Endothelial cell (in vitro differentiated cells): Measurements from ENCODE around the gene SLFN14. TPM values are rescaled to one million over a fixed set of nuclear protein-coding genes. Genes with fewer than 3 reads are reported as not detected.

ENCODE experiments used
- DNase-seq: peaks from one replicate; pipeline ENCODE4 v3.0.0; 2021; ENCODE audit warnings: low spot score
- H3K27ac Mint-ChIP-seq: one replicate; pipeline ENCODE4 v1.8.0; 2021; ENCODE audit warnings: mixed read lengths, inconsistent platforms; ENCODE audit not compliant: unreplicated experiment
- H3K27me3 Mint-ChIP-seq: one replicate; pipeline ENCODE4 v1.8.0; 2021; ENCODE audit warnings: mild to moderate bottlenecking, moderate library complexity, mixed read lengths, inconsistent platforms; ENCODE audit not compliant: unreplicated experiment
- H3K36me3 Mint-ChIP-seq: one replicate; pipeline ENCODE4 v1.8.0; 2021; ENCODE audit warnings: mild to moderate bottlenecking, low read depth, mixed read lengths, inconsistent platforms; ENCODE audit not compliant: unreplicated experiment
- H3K4me1 Mint-ChIP-seq: one replicate; pipeline ENCODE4 v1.8.0; 2021; ENCODE audit warnings: mild to moderate bottlenecking, mixed read lengths, inconsistent platforms; ENCODE audit not compliant: unreplicated experiment
- H3K4me3 Mint-ChIP-seq: one replicate; pipeline ENCODE4 v1.8.0; 2021; ENCODE audit warnings: mild to moderate bottlenecking, mixed read lengths, inconsistent platforms; ENCODE audit not compliant: unreplicated experiment
- H3K9me3 Mint-ChIP-seq: one replicate; pipeline ENCODE4 v1.8.0; 2021; ENCODE audit warnings: mixed read lengths, inconsistent platforms; ENCODE audit not compliant: unreplicated experiment
- total RNA-seq: library from RNA; stranded (reverse); fragmentation: NEBNext Ultra II Directional; extraction: Animal tissue kit (Norgen Biotek cat#: 25700); gene quantifications from one replicate; pipeline ENCODE4 v1.2.1, GENCODE V29; 2021; ENCODE audit not compliant: unreplicated experiment
- TF ChIP-seq, protein P1 (sequence below): fragments of 200-600 bp; sonication (generic); IDR thresholded peaks from one replicate; pipeline ENCODE4 v1.5.0; 2021; ENCODE audit warnings: antibody characterized with exemption; ENCODE audit not compliant: unreplicated experiment

The SLFN14 gene
- total RNA-seq, 1 donor from 2014 or later: 0.95 TPM

DNA sequence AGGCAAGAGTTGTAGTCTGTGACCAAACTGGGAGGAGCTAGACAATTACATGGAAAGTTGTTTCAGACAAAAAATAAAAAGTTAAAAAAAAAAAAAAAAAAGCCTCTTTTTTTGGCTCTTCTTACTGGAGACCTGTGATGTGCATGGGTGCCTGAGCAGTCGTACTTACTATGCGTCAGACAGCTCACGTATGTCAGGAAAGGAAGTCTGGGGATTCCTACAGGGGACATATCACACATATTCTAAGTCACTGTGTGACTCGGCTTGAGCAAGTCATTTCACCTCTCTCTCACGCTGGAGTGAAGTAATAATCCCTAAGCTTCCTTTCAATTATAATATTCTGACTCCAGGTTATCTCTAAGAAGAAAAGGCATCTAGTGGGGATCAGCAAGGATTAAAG lies 6.0 kb downstream of the SLFN14 start:
- TF ChIP-seq, protein P1, sequence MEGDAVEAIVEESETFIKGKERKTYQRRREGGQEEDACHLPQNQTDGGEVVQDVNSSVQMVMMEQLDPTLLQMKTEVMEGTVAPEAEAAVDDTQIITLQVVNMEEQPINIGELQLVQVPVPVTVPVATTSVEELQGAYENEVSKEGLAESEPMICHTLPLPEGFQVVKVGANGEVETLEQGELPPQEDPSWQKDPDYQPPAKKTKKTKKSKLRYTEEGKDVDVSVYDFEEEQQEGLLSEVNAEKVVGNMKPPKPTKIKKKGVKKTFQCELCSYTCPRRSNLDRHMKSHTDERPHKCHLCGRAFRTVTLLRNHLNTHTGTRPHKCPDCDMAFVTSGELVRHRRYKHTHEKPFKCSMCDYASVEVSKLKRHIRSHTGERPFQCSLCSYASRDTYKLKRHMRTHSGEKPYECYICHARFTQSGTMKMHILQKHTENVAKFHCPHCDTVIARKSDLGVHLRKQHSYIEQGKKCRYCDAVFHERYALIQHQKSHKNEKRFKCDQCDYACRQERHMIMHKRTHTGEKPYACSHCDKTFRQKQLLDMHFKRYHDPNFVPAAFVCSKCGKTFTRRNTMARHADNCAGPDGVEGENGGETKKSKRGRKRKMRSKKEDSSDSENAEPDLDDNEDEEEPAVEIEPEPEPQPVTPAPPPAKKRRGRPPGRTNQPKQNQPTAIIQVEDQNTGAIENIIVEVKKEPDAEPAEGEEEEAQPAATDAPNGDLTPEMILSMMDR: no peak

DNA sequence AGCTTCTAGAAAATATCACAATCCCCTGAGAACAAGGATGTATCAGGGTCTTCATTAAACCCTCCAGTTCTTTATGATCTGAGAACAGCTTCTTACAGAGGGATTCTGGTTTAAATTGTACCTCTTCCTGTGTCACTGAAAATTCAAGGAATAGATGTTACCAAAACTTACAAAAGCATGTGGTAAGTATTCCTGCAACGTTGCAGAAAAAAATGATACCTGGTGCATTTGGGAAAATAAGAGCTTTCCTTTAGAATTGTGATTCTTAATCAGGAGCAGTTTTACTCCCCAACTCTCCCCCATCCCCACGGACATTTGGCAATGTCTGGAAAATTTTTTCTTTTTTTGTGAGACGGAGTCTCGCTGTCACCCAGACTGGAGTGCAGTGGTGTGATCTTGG lies 7.3 kb downstream of the SLFN14 start:
- Mint-ChIP-seq H3K4me3 (no peak overlapping the region), H3K27me3 (peaks cover 7% of the 10 kb centered on the region), H3K4me1 (peaks cover 6% of the 10 kb centered on the region), H3K9me3 (no peaks in the 10 kb centered on the region), H3K27ac (no peak overlapping the region), H3K36me3 (no peaks in the 10 kb centered on the region)
- DNase-seq: no peak
- TF ChIP-seq, protein P1: no peak

More for the DNA sequence above, 6.0 kb downstream of the SLFN14 start:
- Mint-ChIP-seq H3K9me3 (no peaks in the 10 kb centered on the region), H3K27me3 (peaks cover 7% of the 10 kb centered on the region), H3K27ac (no peak overlapping the region), H3K4me1 (peaks cover 9% of the 10 kb centered on the region), H3K36me3 (no peaks in the 10 kb centered on the region), H3K4me3 (no peak overlapping the region)
- DNase-seq: no peak

DNA sequence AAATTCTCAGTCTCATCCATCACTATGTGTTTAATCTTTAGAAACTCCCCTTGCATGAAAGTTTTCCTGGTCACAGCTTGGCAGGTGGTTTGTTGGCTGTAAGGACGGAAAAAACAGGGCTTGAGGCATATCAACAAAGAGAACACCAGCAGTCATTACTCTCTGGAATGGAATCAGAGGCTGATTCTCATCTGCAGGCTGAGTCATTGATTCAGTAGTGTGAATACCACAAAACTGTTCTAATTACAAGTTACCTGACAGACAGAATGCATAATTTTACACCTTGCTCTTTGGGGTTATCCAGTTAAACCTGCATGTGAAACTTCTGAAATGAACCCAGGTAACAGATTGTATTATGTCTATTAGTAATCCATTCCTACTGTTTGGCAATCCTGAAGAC lies 11.6 kb downstream of the SLFN14 start:
- TF ChIP-seq, protein P1: no peak
- H3K27me3 Mint-ChIP-seq: peaks cover 7% of the 10 kb centered on the region

DNA sequence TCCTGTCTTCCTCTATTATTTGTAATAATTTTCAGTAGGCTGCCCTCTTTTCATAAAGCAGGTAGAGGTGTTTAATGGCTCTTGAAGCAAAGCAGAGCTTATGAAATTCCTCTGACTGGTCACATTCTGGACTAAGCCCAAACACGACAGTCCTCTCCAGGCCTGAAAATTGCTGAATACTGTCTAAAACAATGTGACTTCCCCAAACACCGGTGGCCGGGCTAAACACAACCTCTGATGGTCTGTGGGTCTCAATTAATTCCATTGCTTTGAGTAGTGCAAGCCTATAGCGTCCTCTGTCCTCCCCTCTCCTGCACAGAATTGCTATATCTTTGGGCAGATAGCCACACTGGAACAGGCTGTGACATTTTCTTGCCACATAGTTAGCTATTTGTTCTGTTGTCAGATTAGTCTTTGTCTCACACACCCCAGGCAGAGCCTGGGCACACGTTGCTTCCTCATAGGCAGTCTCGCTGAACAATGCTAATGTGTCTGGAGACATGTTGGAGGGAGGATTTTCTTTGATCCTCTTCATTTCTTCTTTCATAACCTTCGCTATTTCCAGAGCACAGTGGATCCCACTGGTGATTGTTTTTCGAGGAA lies 12.3 kb downstream of the SLFN14 start:
- DNase-seq: no peak
- H3K27ac Mint-ChIP-seq: no peak overlapping the region

More for the DNA sequence above, 11.6 kb downstream of the SLFN14 start:
- Mint-ChIP-seq H3K36me3 (no peaks in the 10 kb centered on the region), H3K27ac (no peak overlapping the region), H3K4me1 (peaks cover under 1% of the 10 kb centered on the region), H3K4me3 (no peak overlapping the region), H3K9me3 (no peaks in the 10 kb centered on the region)
- DNase-seq: no peak

DNA sequence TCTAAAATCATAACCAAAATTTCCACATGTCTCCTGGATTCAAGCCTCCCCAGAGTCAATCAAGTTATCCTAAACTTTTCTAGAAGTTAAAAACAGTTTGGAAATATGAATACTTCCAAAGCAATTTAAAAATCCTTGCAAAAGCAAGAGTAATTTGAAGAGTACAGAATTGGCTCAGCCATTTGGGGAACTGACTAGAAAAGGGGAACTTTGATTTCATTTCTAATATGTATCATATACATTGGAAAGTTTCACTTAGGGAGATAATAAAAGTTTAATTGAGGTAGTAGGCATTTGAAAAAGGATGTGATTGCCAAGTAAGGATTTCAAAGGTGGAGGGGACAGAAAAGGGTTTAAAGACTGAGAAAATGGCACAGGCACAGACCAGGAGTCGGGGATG lies 14.1 kb downstream of the SLFN14 start:
- TF ChIP-seq, protein P1: no peak
- no peak overlapping the region for H3K4me3 Mint-ChIP-seq
- H3K27ac Mint-ChIP-seq: no peak overlapping the region
- DNase-seq: no peak
- peaks cover 5% of the 10 kb centered on the region for H3K27me3 Mint-ChIP-seq
- no peaks in the 10 kb centered on the region for H3K9me3 Mint-ChIP-seq
- no peaks in the 10 kb centered on the region for H3K36me3 Mint-ChIP-seq
- peaks cover 12% of the 10 kb centered on the region for H3K4me1 Mint-ChIP-seq

More for the DNA sequence above, 12.3 kb downstream of the SLFN14 start:
- TF ChIP-seq, protein P1: no peak
- Mint-ChIP-seq H3K9me3 (no peaks in the 10 kb centered on the region), H3K4me3 (no peak overlapping the region), H3K4me1 (peaks cover 7% of the 10 kb centered on the region), H3K27me3 (peaks cover 5% of the 10 kb centered on the region), H3K36me3 (no peaks in the 10 kb centered on the region)
